NOMO-1 treated with DMSO at 0.1 percent for 48 hours (cell line): ENCODE measurements around the gene SNAPC3.
"Not testable (repeated sequence)": the region's sequence is repeated elsewhere in the genome, so short reads cannot be mapped to it uniquely, and the experiment has no call there.

Experiments
- DNase-seq: peaks from one replicate; lab custom pipeline; 2025; ENCODE audit not compliant: unreplicated experiment; lab: John Stamatoyannopoulos, UW

Gene SNAPC3

DNA sequence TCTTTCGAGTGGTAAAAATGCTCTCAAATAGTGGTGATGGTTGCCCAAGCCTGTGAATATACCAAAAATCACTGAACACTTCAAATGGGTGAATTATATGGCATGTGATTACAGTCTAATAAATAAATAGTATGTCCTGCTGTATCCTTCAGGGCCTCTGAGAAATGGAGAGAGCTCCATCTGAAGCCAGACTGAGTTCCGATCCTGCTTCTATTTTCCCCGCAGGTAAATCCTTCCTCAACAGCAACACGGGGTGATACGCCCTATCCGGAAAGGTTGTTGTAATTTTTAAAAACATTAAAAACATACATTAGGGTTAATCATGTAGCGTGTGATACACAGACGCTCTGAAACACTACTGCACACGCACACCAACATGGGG, 695 bp upstream of the SNAPC3 start:
- DNase-seq: no peak

- DNase-seq: no peak
These were observed 732 bp downstream of the SNAPC3 start for GRCh38 chr9:15423231-15423985.

DNA sequence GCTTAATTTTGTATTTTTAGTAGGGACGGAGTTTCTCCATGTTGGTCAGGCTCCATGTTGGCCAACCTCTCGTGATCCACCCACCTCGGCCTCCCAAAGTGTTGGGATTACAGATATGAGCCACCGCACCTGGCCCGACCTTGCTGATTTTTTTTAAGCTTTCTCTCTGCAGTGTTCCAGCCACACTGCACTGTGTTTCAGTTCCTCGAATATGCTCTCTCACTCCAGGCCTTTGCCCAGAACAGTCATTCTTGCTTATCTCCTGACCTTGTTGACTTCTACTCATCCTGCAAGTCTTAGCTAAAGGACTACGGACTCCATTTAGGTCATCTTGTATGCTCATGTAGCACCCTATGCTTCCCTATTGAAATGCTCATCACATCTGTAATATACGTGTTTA, 3.3 kb downstream of the SNAPC3 start:
- no peak for DNase-seq

DNA sequence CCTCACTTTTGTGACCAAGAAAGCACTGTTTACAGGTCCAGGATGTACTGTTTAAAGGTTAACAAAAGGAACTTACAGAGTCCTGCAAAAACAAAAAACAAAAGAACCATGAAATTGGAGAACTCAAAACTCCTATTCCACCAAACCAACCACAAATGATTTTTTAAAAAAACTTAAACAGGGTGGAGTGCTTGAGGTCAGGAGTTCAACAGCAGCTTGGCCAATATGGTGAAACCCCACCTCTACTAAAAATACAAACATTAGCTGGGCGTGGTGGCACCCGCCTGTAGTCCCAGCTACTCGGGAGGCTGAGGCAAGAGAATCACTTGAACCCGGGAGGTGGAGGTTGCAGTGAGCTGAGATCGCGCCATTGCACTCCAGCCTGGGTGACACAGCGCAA, 5.0 kb downstream of the SNAPC3 start:
- not testable (repeated sequence) for DNase-seq

DNA sequence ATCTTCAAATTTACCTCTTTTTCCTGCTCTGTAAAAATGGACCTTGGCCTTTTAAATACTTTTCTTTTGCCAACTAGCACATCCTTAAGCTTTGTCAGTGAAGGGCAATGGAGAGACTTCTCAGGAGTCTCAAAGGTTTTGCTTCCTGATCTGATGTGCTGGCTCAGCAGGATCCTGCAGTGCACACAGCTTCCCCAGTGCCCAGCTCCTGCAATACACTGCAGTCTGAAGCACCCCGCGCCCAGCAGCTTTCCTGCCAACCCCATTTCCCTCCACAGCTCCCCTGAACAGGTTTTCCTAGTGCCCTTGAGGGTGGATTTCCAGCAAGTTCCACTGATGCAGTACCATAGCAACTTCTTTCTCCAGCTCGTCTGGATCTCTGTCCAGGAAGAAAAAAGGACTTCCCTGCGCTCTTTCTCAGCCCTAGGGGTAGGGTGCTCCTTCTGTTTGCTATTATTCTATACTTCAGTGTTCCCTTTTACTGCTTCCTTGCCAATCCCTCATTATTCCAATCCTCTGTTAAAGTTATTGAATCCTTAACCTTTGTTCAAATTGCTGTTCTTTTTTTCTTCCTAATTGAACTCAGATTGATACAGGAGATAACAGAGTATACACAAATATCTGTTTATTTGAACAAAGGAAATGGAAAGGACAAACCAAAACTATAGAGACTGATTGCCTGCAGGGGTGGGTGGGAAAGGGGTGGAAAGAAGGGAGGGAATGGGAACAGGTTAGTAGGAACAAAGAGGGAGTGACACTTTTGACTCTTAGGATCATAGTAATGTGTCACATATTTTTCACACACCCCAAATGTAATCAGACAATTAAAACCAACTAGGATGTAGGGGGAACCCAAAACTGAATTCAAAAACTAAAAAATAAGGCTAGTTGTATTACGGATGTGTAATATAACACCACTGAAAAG, 8.5 kb downstream of the SNAPC3 start:
- no peak for DNase-seq

DNA sequence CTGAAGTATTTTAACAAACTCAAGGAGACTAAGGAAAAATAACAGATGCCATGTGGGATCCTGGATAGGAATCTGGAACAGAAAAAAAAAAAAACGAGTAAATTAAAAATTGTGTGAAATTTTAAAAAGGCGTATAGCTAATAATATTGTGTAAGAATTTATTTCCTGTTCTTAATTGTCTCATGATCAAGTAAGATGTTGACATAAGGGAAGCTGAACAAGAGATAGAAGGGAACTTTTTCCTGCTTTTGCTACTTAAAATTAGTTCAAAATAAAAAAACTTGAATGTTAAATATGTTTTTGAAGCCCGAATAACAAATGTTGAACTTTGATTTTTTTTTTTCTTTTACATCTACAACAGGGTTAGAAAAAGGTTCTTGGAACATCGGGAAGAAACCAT, 10.5 kb downstream of the SNAPC3 start:
- peak; percentile 22 for DNase-seq

- DNase-seq: no peak
These were observed 11.0 kb downstream of the SNAPC3 start for GRCh38 chr9:15433661-15434060.

- DNase-seq: no peak
These were observed 16.2 kb downstream of the SNAPC3 start for GRCh38 chr9:15438891-15439290.

- DNase-seq: not testable (repeated sequence)
These were observed 19.2 kb downstream of the SNAPC3 start for GRCh38 chr9:15441841-15442240.

DNA sequence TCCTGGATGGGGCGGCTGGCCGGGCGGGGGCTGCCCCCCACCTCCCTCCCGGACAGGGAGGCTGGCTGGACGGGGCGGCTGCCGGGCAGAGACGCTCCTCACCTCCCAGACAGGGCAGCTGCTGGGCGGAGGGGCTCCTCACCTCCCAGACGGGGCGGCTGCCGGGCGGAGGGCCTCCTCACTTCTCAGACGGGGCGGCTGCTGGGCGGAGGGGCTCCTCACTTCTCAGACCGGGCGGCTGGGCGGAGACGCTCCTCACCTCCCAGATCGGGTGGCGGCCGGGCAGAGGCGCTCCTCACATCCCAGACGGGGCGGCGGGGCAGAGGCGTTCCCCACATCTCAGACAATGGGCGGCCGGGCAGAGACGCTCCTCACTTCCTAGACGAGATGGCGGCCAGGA, 19.6 kb downstream of the SNAPC3 start:
- not testable (repeated sequence) for DNase-seq

- DNase-seq: no peak
These were observed 21.5 kb downstream of the SNAPC3 start for GRCh38 chr9:15444141-15444540.

- DNase-seq: no peak
These were observed 31.3 kb downstream of the SNAPC3 start for GRCh38 chr9:15453956-15454355.

DNA sequence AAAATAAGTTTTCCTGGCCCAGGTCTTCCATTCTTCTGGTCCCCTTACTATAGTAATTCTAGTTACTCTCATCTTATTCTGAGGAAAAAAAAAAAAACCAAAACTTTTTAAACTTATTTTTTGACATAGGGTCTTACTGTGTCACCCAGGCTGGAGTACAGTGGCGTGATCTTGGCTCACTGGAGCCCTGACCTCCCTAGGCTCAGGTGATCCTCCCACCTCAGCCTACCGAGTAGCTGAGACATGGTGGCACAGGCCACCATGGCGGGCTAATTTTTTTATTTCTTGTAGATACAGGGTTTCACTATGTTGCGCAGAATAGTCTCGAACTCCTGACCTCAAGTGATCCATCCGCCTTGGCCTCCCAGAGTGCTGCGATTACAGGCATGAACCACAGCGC, 38.4 kb downstream of the SNAPC3 start:
- DNase-seq: no peak

- DNase-seq: no peak
These were observed 38.9 kb downstream of the SNAPC3 start for GRCh38 chr9:15461601-15462000.

DNA sequence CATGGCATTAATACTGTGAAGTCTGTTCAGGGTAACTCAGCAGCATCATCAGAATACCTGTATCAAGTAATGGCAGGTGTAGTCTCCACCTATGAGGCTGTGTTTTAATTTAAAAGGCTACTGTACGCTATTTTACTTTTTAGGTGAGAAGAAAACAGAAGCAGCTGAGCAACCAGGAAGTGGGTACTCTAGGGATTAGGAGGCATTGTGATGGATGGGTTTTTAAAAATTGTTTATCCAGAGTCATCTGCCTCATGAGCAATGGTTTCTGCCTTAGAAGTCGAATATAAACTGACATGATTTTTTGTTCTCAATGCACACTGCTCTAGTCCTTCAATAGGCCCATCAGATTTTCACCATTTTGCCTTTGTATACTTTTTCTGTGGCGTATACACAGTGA, 45.5 kb downstream of the SNAPC3 start:
- no peak for DNase-seq

GRCh38 chr9:15469406-15469805, 46.7 kb downstream of the SNAPC3 start:
- no peak for DNase-seq

DNA sequence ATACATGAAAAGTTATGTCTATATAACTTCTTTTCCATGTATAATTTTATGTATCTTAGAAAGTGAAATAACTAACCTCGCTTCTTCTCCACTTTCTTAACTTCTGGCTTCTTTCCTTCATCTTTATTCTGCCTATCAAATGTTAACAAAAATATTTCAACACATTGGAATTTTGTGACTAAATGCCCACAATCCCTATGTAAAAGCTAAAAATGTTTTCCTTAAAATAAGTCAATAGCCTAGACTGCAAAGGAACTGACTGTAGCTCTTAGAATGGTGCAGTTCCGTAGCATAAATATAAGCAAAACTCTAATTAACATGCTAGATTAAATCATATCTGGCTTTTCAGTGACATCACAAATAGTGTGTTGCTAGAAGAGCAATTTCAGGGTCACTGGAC, 47.2 kb downstream of the SNAPC3 start:
- DNase-seq: no peak

DNA sequence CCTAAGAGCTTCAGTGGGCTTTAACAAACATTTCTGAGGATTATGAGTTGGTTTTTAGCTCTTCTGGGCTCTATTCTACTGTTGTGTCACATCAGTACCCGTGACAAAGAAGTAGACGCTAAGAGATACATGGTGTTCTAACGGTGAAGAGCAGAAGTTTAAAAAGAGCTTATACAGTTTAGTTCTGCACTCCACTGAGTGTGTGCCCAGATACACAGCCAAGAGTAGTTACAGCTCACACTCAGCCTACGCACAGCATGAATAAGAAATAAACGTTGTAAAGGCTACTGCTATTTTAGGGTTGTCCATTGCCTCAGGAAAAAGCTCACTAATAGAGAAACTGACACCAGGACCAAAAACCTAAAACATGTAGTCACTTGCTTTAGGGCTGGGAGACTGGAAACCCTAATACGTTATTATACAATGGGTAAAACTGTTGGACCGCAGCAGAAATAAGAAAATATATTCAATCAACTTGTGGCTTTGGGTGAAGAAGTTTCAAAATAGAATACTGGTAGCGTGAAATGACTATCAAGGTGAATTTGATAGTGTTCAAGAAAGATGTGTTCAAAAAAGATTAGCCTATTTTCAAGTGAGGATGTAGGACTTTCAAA, 53.4 kb downstream of the SNAPC3 start:
- no peak for DNase-seq

GRCh38 chr9:15480028-15480427, 57.4 kb downstream of the SNAPC3 start:
- no peak for DNase-seq

- no peak for DNase-seq
These were observed 59.5 kb downstream of the SNAPC3 start for GRCh38 chr9:15482146-15482545.

GRCh38 chr9:15484802-15485201, 62.1 kb downstream of the SNAPC3 start:
- no peak for DNase-seq
